ENCODE measurements around the gene ADRA2C.

The ADRA2C gene

GRCh38 chr4:3762753-3763549, 3.2 kb upstream of the ADRA2C start:
- no peak for FAIRE-seq

GRCh38 chr4:3765271-3766035, 732 bp upstream of the ADRA2C start:
- FAIRE-seq, result no peak

GRCh38 chr4:3766785-3767569, 792 bp downstream of the ADRA2C start:
- no peak for FAIRE-seq

- FAIRE-seq, result no peak
Measured at GRCh38 chr4:3767570-3768288, 1.5 kb downstream of the ADRA2C start.

- no peak for FAIRE-seq
Measured at GRCh38 chr4:3768842-3769641, 2.9 kb downstream of the ADRA2C start.

GRCh38 chr4:3769642-3770184, 3.5 kb downstream of the ADRA2C start:
- FAIRE-seq, result no peak

GRCh38 chr4:3770323-3771163, 4.4 kb downstream of the ADRA2C start:
- FAIRE-seq, result no peak

- FAIRE-seq, result no peak
Measured at GRCh38 chr4:3771164-3771809, 5.1 kb downstream of the ADRA2C start.

GRCh38 chr4:3771939-3772495, 5.8 kb downstream of the ADRA2C start:
- FAIRE-seq, result no peak

GRCh38 chr4:3772632-3773031, 6.4 kb downstream of the ADRA2C start:
- no peak for FAIRE-seq

GRCh38 chr4:3773552-3774001, 7.4 kb downstream of the ADRA2C start:
- no peak for FAIRE-seq

- FAIRE-seq, result no peak
Measured at GRCh38 chr4:3774253-3774883, 8.2 kb downstream of the ADRA2C start.

GRCh38 chr4:3775005-3775404, 8.8 kb downstream of the ADRA2C start:
- no peak for FAIRE-seq

GRCh38 chr4:3775576-3775975, 9.4 kb downstream of the ADRA2C start:
- FAIRE-seq, result no peak

GRCh38 chr4:3776166-3777032, 10.2 kb downstream of the ADRA2C start:
- no peak for FAIRE-seq

GRCh38 chr4:3777033-3777390, 10.8 kb downstream of the ADRA2C start:
- no peak for FAIRE-seq

GRCh38 chr4:3777669-3778068, 11.5 kb downstream of the ADRA2C start:
- FAIRE-seq, result no peak

GRCh38 chr4:3779509-3779908, 13.3 kb downstream of the ADRA2C start:
- no peak for FAIRE-seq
